Ovary (tissue), 3 donors: ENCODE data around the gene FAT1.

Experiments
- EP300 ChIP-seq: sonication (generic); formaldehyde crosslinking; IDR thresholded peaks from one replicate; pipeline ENCODE4 v1.6.1; 2017; ENCODE audit warnings: antibody characterized with exemption
- POLR2A ChIP-seq: fragments of 450-650 bp; IDR thresholded peaks from one replicate; pipeline ENCODE4 v1.6.1; 2017; ENCODE audit warnings: antibody characterized with exemption, mild to moderate bottlenecking, moderate library complexity
- TF ChIP-seq, protein P1 (sequence below), 3 donors: fragments of 450-650 bp in 2 of 3; fragments of 200-600 bp in 1 of 3; IDR thresholded peaks; one replicate each; pipeline versions ENCODE4 v1.5.1 to v1.8.0; 2016 to 2022; ENCODE audit warnings: antibody characterized with exemption in 3 of 3, mild to moderate bottlenecking in 1 of 3
- donor health status: DM: no; HTN: no; CAD: no.

DNA sequence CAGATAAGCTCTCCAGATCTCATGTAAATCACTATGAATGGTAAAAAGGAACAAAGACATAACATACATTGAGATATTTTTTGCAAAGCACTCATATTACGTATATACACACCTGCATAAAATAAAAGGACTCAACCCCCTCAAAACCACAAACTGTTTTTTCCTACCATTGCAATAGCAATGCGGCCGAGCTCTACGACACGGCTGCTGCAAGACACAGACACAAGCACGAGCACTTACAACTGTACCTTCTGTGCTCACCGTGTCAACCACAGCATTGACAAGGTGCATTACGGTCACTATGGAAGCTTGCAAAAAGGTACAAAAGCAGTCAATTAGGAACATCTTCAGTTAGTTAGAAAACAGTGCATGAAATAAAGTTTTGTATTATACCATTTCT, 131.2 kb downstream of the FAT1 start:
- TF ChIP-seq, protein P1, sequence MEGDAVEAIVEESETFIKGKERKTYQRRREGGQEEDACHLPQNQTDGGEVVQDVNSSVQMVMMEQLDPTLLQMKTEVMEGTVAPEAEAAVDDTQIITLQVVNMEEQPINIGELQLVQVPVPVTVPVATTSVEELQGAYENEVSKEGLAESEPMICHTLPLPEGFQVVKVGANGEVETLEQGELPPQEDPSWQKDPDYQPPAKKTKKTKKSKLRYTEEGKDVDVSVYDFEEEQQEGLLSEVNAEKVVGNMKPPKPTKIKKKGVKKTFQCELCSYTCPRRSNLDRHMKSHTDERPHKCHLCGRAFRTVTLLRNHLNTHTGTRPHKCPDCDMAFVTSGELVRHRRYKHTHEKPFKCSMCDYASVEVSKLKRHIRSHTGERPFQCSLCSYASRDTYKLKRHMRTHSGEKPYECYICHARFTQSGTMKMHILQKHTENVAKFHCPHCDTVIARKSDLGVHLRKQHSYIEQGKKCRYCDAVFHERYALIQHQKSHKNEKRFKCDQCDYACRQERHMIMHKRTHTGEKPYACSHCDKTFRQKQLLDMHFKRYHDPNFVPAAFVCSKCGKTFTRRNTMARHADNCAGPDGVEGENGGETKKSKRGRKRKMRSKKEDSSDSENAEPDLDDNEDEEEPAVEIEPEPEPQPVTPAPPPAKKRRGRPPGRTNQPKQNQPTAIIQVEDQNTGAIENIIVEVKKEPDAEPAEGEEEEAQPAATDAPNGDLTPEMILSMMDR (IDR thresholded peaks at IDR 0.05): no peak
- TF ChIP-seq EP300 (no peak), POLR2A (no peak)
